Keratinocyte (primary cell): ENCODE data around the gene JCAD. TPM values are rescaled to one million over a fixed set of nuclear protein-coding genes. Genes with fewer than 3 reads are reported as not detected.

Experiments
- DNase-seq: peaks from one replicate; pipeline ENCODE4 v3.0.0-alpha.2; 2011; ENCODE audit warnings: low read depth, missing footprints, low spot score
- FAIRE-seq: peaks from 2 replicates; lab custom pipeline; 2011; peaks lifted over from hg19 to GRCh38; lab: Jason Lieb, UNC
- H2AFZ ChIP-seq: 2 replicates; pipeline ENCODE4 v1.6.0; 2012; ENCODE audit warnings: low read length, control low read depth, inconsistent platforms; ENCODE audit not compliant: control insufficient read depth
- H3K27ac ChIP-seq: 2 replicates; pipeline ENCODE4 v1.5.1; 2011; ENCODE audit warnings: low read length; ENCODE audit not compliant: control insufficient read depth, insufficient read depth
- H3K27me3 ChIP-seq: 3 replicates; pipeline ENCODE4 v1.6.0; 2011; ENCODE audit warnings: low read length; ENCODE audit not compliant: control insufficient read depth, insufficient read depth; ENCODE audit errors: extremely low read depth
- H3K36me3 ChIP-seq, 2 experiments: 2 replicates in 1 of 2; 3 replicates in 1 of 2; pipeline ENCODE4 v1.5.1; 2011; ENCODE audit warnings: low read length in 2 of 2, mild to moderate bottlenecking in 1 of 2; ENCODE audit not compliant: control insufficient read depth in 2 of 2, insufficient read depth in 2 of 2; ENCODE audit errors: extremely low read depth in 1 of 2
- H3K4me1 ChIP-seq: 3 replicates; pipeline ENCODE4 v1.5.1; 2011; ENCODE audit warnings: low read length; ENCODE audit not compliant: control insufficient read depth, insufficient read depth; ENCODE audit errors: extremely low read depth
- H3K4me2 ChIP-seq: 3 replicates; pipeline ENCODE4 v1.6.0; 2011; ENCODE audit warnings: low read depth, low read length; ENCODE audit not compliant: control insufficient read depth, insufficient read depth; ENCODE audit errors: extremely low read depth
- H3K4me3 ChIP-seq, 3 experiments: fragments of 200-600 bp in 1 of 3; sonication (generic) in 1 of 3; 2 replicates in 2 of 3; 3 replicates in 1 of 3; pipeline ENCODE4 v1.5.1; 2011 to 2016; ENCODE audit warnings: low read length in 3 of 3, mild to moderate bottlenecking in 3 of 3, control low read depth in 2 of 3, inconsistent platforms in 1 of 3, low read depth in 1 of 3, mixed read lengths in 1 of 3, mixed run types in 1 of 3, moderate library complexity in 1 of 3; ENCODE audit not compliant: control insufficient read depth in 2 of 3, insufficient read depth in 2 of 3; ENCODE audit errors: extremely low read depth in 1 of 3
- H3K79me2 ChIP-seq: 2 replicates; pipeline ENCODE4 v1.6.0; 2012; ENCODE audit warnings: low read length; ENCODE audit not compliant: control insufficient read depth, insufficient read depth
- H3K9ac ChIP-seq: 3 replicates; pipeline ENCODE4 v1.6.0; 2011; ENCODE audit warnings: low read length; ENCODE audit not compliant: control insufficient read depth, insufficient read depth; ENCODE audit errors: extremely low read depth
- H3K9me1 ChIP-seq: 3 replicates; pipeline ENCODE4 v1.6.0; 2011; ENCODE audit warnings: low read length; ENCODE audit not compliant: control insufficient read depth, insufficient read depth; ENCODE audit errors: extremely low read depth
- H3K9me3 ChIP-seq: 2 replicates; pipeline ENCODE4 v1.5.1; 2012; ENCODE audit warnings: low read depth, low read length; ENCODE audit not compliant: control insufficient read depth
- H4K20me1 ChIP-seq: 3 replicates; pipeline ENCODE4 v1.6.0; 2011; ENCODE audit warnings: low read length; ENCODE audit not compliant: control insufficient read depth, insufficient read depth; ENCODE audit errors: extremely low read depth
- CTCF ChIP-seq, 3 experiments: IDR thresholded peaks in 1 of 3; conservative IDR thresholded peaks in 1 of 3; optimal IDR thresholded peaks in 1 of 3; 2 replicates in 2 of 3; 3 replicates in 1 of 3; pipeline versions ENCODE3 to v1.5.1; 2011; ENCODE audit warnings: low read length in 3 of 3, mild to moderate bottlenecking in 3 of 3, moderate library complexity in 2 of 3, control low read depth in 1 of 3, inconsistent platforms in 1 of 3; ENCODE audit not compliant: insufficient read depth in 2 of 3; ENCODE audit errors: extremely low read depth in 1 of 3
- EZH2 ChIP-seq: IDR thresholded peaks from one replicate; pipeline ENCODE4 v1.6.1; 2012; ENCODE audit warnings: inconsistent platforms, mild to moderate bottlenecking, low read length, moderate library complexity
- dilution Hi-C: fragments of 300-500 bp; cut with MboI; formaldehyde crosslinking; loops from one replicate; pipeline ENCODE4 v1.7.0; 2020; ENCODE audit warnings: low sequenced_read_pairs; ENCODE audit not compliant: extremely low pct_ligation_motif_present
- polyA plus RNA-seq, 5 experiments: library from polyadenylated mRNA; depleted of rRNA in 3 of 5; stranded (reverse) in 3 of 5; stranded (forward) in 1 of 5; unstranded in 1 of 5; fragments of >200 nt; gene quantifications; 1 replicate in 1 of 5; 2 replicates in 3 of 5; 3 replicates in 1 of 5; pipeline versions ENCODE4 v1.2.1 to v1.2.3, GENCODE V29; 2011 to 2012; ENCODE audit warnings: missing spikeins in 2 of 5, low read depth in 1 of 5, low replicate concordance in 1 of 5

Gene JCAD
- polyA plus RNA-seq, 1 donor (not counting 4 experiments of a cell fraction or from before 2014, with no cell fraction given): 0.10 TPM

GRCh38 chr10:30088178-30088577 lies 28.8 kb upstream of the JCAD start:
- no peaks in the 10 kb centered on the region for H3K4me1 ChIP-seq
- H3K4me3 ChIP-seq: no peak overlapping the region
- no peak for FAIRE-seq
- no peaks in the 10 kb centered on the region for H3K9me3 ChIP-seq
- no peaks in the 10 kb centered on the region for H3K27me3 ChIP-seq
- no peak for DNase-seq
- H2AFZ ChIP-seq: no peak overlapping the region
- TF ChIP-seq CTCF (optimal IDR thresholded peaks at IDR 0.05 in 1 of 3, IDR thresholded peaks at IDR 0.05 in 1 of 3, conservative IDR thresholded peaks at IDR 0.05 in 1 of 3; ENCODE audit: extremely low read depth in 1 of 3, insufficient read depth in 2 of 3, low read length in 3 of 3): no peak
- no peak for TF ChIP-seq EZH2
- H3K9me1 ChIP-seq: no peaks in the 10 kb centered on the region
- no peaks in the 10 kb centered on the region for H4K20me1 ChIP-seq
- dilution Hi-C loops: no loop called here
- H3K4me2 ChIP-seq: no peak overlapping the region
- H3K79me2 ChIP-seq: no peaks in the 10 kb centered on the region
- no peak overlapping the region for H3K27ac ChIP-seq
- H3K36me3 ChIP-seq: no peaks in the 10 kb centered on the region
- H3K9ac ChIP-seq: no peak overlapping the region

- H3K4me2 ChIP-seq: no peak overlapping the region
- H3K27ac ChIP-seq: no peak overlapping the region
- no peak overlapping the region for H2AFZ ChIP-seq
- no peaks in the 10 kb centered on the region for H3K79me2 ChIP-seq
- H4K20me1 ChIP-seq: no peaks in the 10 kb centered on the region
- no peaks in the 10 kb centered on the region for H3K9me3 ChIP-seq
- H3K4me3 ChIP-seq: no peak overlapping the region
- no peaks in the 10 kb centered on the region for H3K4me1 ChIP-seq
- H3K36me3 ChIP-seq: no peaks in the 10 kb centered on the region
- dilution Hi-C loops: no loop called here
- H3K9me1 ChIP-seq: no peaks in the 10 kb centered on the region
- DNase-seq: no peak
- no peak overlapping the region for H3K9ac ChIP-seq
- H3K27me3 ChIP-seq: no peaks in the 10 kb centered on the region
- no peak for TF ChIP-seq EZH2
- no peak for FAIRE-seq
Measured at GRCh38 chr10:30083934-30084333, 24.5 kb upstream of the JCAD start.

- TF ChIP-seq CTCF (optimal IDR thresholded peaks at IDR 0.05 in 1 of 3, IDR thresholded peaks at IDR 0.05 in 1 of 3, conservative IDR thresholded peaks at IDR 0.05 in 1 of 3; ENCODE audit: extremely low read depth in 1 of 3, insufficient read depth in 2 of 3, low read length in 3 of 3): no peak
- TF ChIP-seq EZH2: no peak
- H3K9me1 ChIP-seq: no peaks in the 10 kb centered on the region
- no peak for FAIRE-seq
Measured at GRCh38 chr10:30081182-30081581, 21.8 kb upstream of the JCAD start.

More at GRCh38 chr10:30081182-30081581, 21.8 kb upstream of the JCAD start:
- no peak for DNase-seq
- H3K27ac ChIP-seq: no peak overlapping the region
- H3K27me3 ChIP-seq: no peaks in the 10 kb centered on the region
- H4K20me1 ChIP-seq: no peaks in the 10 kb centered on the region
- no peaks in the 10 kb centered on the region for H3K79me2 ChIP-seq
- H3K4me3 ChIP-seq: no peak overlapping the region
- H3K36me3 ChIP-seq: no peaks in the 10 kb centered on the region
- H3K9ac ChIP-seq: no peak overlapping the region
- H2AFZ ChIP-seq: no peak overlapping the region
- no peaks in the 10 kb centered on the region for H3K4me1 ChIP-seq
- H3K4me2 ChIP-seq: no peak overlapping the region
- H3K9me3 ChIP-seq: no peaks in the 10 kb centered on the region
- dilution Hi-C loops: no loop called here
